Hepatic stellate cell (primary cell): ENCODE measurements around the gene PRKCH.

ENCODE experiments used
- DNase-seq: peaks from one replicate; pipeline ENCODE4 v3.0.0; 2011; ENCODE audit warnings: low spot score

The PRKCH gene

GRCh38 chr14:61589691-61590581, 268.6 kb downstream of the PRKCH start:
- DNase-seq, result no peak

- no peak for DNase-seq
Measured at GRCh38 chr14:61591862-61592261, 270.5 kb downstream of the PRKCH start.

GRCh38 chr14:61593330-61593729, 272.0 kb downstream of the PRKCH start:
- no peak for DNase-seq

GRCh38 chr14:61596990-61597389, 275.6 kb downstream of the PRKCH start:
- no peak for DNase-seq

- no peak for DNase-seq
Measured at GRCh38 chr14:61598980-61599379, 277.6 kb downstream of the PRKCH start.

- no peak for DNase-seq
Measured at GRCh38 chr14:61599942-61600341, 278.6 kb downstream of the PRKCH start.
